SK-MEL-5 (cell line): ENCODE measurements around the gene IRF2BPL. TPM values are rescaled to one million over a fixed set of nuclear protein-coding genes. Genes with fewer than 3 reads are reported as not detected.

Source experiments
- DNase-seq: peaks from one replicate; pipeline ENCODE4 v3.0.0-alpha.2; 2016; ENCODE audit warnings: low read depth, low spot score
- in situ Hi-C: cut with HindIII; loops from 2 replicates; pipeline ENCODE4 v1.10.0; 2016; ENCODE audit warnings: low sequenced_read_pairs, high pct_unique_total_duplicates, low pct_unique_long_range_greater_than_20kb
- total RNA-seq: library from RNA; depleted of rRNA; stranded (reverse); fragments of >200 nt; shearing (Covaris generic); gene quantifications from 2 replicates; pipeline ENCODE4 v1.2.3, GENCODE V29; 2014

IRF2BPL gene
- total RNA-seq, 1 experiment from 2014 or later = 27.2 TPM

GRCh38 chr14:77039285-77040058 is 11.0 kb upstream of the IRF2BPL start:
- in situ Hi-C loops = no loop called here

GRCh38 chr14:77037938-77038568 is 9.5 kb upstream of the IRF2BPL start:
- in situ Hi-C loops = no loop called here
- no peak for DNase-seq

More at GRCh38 chr14:77039285-77040058, 11.0 kb upstream of the IRF2BPL start:
- DNase-seq = no peak

DNA sequence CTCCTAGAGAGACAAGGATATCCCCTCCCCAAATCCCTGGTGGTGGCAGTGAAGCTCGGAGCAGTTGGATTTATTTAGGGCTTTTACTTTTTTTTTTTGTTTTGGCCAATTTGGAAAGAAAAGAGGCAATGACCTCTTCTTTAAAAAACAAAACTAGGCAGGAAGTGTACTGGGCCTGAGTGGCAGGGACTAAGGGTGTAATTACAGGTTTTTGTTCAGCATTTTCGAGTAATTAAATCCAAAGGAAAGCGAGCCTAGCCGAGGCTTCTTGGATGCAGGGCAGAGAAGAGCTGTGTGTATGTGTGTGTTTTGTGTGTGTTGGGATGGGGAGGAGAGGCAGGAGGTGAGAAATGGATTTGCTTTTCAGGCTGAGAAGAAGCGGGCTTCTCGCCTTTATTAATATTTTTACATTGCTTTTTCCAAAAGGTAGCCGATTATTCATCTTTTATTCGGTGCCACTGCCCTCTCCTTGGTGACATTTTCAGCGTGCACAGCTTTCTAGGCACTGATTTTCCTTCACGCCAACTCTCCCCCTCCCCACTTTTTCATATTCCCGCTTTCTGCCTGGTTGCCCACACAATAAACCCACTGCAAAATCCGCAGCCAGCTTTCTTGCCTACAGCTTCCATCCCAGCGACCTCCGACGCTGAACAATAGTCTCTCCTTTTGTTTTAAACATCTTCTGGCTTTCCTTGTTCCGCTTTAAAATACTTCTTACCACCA is 8.9 kb upstream of the IRF2BPL start:
- in situ Hi-C loops = no loop called here
- no peak for DNase-seq

- in situ Hi-C loops = no loop called here
- no peak for DNase-seq
Observed at GRCh38 chr14:77036484-77037214, 8.1 kb upstream of the IRF2BPL start.

DNA sequence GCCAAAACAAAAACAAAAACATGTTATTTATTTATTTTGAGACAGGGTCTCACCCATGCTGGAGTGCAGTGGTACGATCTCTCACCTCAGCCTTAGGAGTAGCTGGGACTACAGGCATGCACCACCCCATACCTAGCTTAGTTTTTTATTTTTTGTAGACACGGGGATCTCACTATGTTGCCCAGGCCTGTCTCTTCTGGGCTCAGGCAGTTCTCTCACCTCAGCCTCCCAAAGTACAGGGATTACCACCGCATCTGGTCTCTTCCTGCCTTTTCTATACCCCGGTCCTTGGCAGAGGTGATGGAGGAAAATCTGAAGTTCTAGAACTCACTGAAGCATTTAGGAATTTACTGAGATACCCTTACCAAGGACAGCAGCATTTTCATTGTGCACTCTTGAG is 6.8 kb upstream of the IRF2BPL start:
- in situ Hi-C loops = no loop called here
- DNase-seq = no peak

DNA sequence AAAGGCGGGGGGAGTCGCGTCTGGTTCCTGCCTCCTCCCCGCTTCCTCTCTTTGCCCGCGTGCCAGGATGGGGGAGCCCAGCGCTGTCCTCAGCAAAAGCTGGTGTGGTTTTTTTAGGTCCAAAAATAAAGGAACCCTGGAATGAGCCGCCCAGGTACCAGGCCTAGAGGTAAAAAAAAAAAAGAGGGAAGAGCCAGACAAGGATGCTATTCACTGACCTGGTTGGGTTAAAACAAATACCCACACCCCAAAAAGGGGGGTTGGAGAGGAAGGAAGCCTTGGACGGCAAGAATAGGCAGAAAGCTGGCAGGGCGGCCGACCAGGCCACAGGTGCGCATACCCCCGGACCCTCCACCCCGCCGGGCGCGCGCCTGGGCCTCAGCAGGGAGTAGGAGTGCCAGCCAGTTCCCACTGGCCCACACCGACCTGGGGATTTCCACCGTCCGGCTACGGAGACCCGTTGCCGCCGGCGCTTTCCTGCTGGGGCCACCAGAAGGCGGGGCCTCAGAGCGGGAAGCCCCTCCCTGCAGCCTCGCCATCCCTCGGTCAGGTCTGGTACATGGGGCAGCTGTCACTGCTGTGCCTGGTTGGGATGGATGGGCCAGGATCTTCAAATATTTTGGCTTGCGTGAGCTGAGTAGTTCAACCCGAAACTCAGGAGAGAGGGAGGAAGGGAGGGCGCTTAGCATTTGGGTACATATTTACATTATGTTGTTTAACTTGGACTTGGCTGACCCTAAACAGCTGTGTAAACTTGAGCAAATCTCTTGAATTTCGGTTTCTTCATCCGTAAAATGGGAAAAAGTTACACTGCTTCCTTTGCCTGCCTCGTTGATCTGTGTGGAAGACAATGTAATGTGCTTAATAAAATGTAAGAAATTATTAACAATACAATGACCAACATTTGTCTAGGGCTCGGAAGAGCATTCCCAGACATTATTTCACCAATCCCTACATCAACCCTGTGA is 5.4 kb upstream of the IRF2BPL start:
- in situ Hi-C loops = no loop called here
- DNase-seq = peak; percentile 73

- peak; percentile 93 for DNase-seq
- in situ Hi-C loops = no loop called here
Observed at GRCh38 chr14:77032844-77033621, 4.5 kb upstream of the IRF2BPL start.

DNA sequence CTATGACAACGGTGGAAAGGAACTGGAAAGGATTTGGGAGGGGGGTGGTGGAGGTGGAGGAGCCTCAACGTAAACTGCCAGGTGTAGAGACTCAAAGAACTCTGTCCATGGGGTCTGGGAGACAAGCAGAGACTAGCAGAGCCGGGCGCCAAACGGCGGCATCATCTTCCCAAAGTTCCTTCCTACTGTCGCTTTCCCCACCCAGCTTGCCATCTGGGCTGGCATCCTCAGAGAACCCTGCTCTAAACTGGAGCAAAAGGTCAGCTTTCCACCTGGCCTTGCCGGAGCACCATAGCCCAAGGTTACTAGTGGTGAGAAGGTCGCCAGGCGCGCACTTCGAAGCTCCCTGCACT is 4.0 kb upstream of the IRF2BPL start:
- in situ Hi-C loops = no loop called here
- no peak for DNase-seq

DNA sequence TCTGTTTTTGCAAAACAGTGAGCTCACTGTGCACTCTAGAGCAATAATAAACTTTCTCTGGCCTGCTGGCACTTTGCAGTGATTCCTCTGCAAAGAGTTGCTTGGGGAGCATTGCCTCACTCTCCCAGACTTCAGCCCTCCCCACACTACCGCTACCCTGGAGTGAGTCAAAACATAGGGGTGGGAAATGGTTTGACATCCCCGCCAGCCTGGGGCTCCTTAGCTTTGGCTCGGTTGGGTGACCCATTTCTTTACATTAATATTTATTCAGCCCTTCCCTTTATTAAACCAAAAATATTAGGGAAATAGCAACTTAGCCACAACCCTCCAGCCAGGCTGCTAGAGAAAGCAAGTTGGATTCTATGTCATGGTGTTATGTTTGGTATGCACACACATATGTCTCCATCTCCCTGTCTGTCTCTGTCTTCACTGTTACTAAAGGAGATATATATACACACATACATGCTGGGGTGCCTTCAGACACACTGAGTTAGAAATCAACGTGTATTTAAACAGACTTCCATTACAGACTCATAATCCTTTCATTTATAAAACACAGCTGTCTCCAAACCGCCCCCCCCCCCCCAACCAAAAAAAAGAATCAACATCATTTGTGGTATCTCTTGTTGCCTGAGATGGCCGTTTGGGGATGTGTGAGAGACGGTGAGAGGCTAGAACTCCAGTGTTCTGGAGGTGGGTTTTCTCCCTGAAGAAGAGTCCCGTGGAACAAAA is 3.4 kb upstream of the IRF2BPL start:
- DNase-seq = no peak

GRCh38 chr14:77027538-77028383 is 747 bp downstream of the IRF2BPL start:
- peak; percentile 49 for DNase-seq
- in situ Hi-C loops = no loop called here

More for the DNA sequence above, 3.4 kb upstream of the IRF2BPL start:
- in situ Hi-C loops = no loop called here

DNA sequence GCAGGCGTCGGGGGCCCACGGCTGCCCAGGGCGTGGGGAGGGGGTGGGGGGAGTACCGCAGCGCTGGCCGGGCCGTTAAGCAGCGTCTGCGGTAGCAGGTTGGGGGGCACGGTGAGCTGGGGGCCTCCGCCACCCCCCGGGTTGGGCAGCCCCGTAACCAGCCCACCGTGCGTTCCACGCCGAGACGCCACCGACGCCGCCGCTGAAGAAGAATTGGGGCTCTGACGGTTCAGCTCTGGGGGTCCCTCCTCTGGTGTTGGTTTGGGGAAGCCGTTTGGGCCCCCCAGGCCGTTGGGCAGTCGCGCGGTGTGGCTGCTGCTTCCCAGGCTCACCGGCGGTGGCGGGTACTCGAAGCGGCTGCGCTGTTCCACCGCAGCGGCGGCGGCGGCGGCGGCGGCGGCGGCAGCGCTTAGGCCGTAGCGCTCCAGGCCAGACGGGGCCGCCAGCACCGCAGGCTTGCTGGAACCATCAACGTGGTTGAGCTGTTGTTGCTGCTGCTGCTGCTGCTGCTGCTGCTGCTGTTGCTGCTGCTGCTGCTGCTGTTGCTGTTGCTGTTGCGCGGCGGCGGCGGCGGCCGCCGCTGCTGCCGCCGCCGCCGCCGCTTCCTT is 1.5 kb downstream of the IRF2BPL start:
- in situ Hi-C loops = no loop called here
- peak; percentile 39 for DNase-seq

GRCh38 chr14:77026166-77026929 is 2.2 kb downstream of the IRF2BPL start:
- no peak for DNase-seq
- in situ Hi-C loops = no loop called here

DNA sequence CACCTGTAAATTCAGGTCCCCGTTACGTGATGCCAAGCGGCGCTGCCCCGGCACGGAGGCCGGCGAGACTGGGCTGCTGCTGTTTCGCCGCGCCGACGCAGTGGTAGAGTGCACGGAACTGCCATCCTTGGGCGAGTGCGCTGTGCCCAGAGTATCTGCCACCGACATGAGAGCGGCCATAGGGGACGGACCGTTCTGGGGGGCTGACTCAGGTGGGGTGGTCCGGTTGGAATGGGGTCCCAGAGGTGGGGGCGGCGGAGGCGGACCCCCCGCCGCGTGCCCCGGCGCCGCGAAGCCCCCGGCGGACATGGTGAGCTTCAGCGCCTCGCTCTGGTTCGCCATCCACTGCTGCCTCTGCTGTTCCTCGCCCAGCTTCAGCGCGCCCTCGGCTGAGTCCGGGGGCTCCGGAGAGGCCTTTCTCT is 2.8 kb downstream of the IRF2BPL start:
- in situ Hi-C loops = no loop called here
- DNase-seq = no peak

DNA sequence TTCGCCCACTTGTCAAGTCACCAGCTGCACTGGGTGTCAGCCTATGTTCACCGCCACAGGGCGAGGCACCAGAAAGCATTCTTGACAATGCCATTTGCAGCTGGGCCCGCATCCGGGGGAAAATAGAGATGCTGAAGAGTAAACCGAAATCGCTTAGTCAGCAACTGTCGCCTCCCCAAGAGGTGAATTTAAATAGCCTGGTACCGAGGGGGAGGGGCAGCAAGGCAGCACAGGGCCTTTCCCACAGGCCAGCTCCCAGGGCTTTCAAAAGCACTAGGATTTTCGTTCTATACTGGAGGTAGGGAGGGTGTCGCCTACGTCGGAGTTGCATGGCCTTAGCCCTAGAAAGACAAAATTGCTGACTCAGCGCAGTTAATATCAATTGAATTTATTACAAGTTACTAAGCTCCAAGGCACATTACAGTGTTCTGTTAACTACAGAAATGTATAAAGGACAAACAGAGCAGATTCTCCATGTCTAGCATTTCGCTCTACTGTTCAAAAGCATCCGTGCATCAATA is 4.3 kb downstream of the IRF2BPL start:
- in situ Hi-C loops = no loop called here
- no peak for DNase-seq
